ENCODE measurements around the gene STEAP1B. TPM values are rescaled to one million over a fixed set of nuclear protein-coding genes. Genes with fewer than 3 reads are reported as not detected.

Gene STEAP1B
- total and polyA plus RNA-seq, 3 experiments from 2014 or later, result 0.20 TPM; not detected in 2

DNA sequence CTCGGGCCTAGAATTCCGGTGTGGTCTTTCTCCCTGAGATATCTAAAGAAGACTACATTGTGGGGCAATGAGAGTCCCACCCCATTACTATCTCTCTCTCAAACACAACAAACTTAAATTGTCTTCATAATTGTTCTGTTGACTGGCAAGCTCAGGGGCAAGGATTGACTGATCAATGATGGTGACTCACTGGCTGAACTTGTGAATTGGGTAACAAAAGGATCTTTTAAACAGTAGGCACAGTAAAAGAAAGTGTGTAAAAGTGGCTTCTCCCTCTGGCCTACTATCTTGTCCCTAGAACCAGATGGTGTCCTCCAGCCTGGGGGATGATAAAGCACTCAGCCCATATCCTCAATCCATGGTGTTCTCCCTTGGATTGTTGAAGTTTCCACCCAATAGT is 80.0 kb downstream of the STEAP1B start:
- H3K4me3 Mint-ChIP-seq, result no peak overlapping the region
- no peaks in the 10 kb centered on the region for H3K36me3 Mint-ChIP-seq
- DNase-seq, result no peak
- H3K27ac Mint-ChIP-seq, result no peak overlapping the region
- H3K36me3 ChIP-seq (ENCODE audit: insufficient read depth, low read length), result no peaks in the 10 kb centered on the region
- CTCF ChIA-PET, result no interaction called here
- POLR2A ChIA-PET, result no interaction called here
- H3K27me3 Mint-ChIP-seq, result peaks cover 5% of the 10 kb centered on the region in 2 donors
- H3K9me3 Mint-ChIP-seq, result peaks cover 0 to 2% (median 0%) of the 10 kb centered on the region in 5 donors
- no peaks in the 10 kb centered on the region for H3K9me3 ChIP-seq (ENCODE audit: low read length)
- H3K27me3 ChIP-seq (ENCODE audit: insufficient read depth, low read length, poor library complexity, severe bottlenecking), result no peaks in the 10 kb centered on the region
- H3K27ac ChIP-seq (ENCODE audit: low read depth, low read length), result no peak overlapping the region
- H3K4me1 ChIP-seq (ENCODE audit: insufficient read depth, low read length), result no peaks in the 10 kb centered on the region
- H3K4me3 ChIP-seq (ENCODE audit: low read length), result no peak overlapping the region
- H3K4me1 Mint-ChIP-seq, result no peaks in the 10 kb centered on the region

DNA sequence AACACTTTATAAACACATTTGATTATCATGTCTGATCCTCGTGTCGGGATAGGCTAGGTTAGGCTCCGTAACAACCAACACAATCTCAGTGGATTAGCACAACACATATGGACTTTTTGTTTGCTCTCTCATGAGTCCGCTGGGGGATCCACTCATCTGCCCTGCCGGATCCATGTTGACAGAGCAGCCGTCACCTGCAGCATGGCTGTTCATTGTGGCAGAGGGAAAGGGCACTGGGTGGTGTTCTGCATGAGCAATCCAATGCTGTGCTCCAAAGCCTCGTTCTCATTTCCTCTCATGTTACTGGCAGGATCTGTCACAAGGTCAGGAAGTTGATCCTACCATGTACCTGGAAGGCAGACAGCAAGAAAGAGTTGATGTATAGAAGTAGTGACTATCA is 80.5 kb downstream of the STEAP1B start:
- H3K27ac ChIP-seq (ENCODE audit: low read depth, low read length), result no peak overlapping the region
- H3K36me3 ChIP-seq (ENCODE audit: insufficient read depth, low read length), result no peaks in the 10 kb centered on the region
- ChIA-PET POLR2A (no interaction called here), CTCF (no interaction called here)
- no peaks in the 10 kb centered on the region for H3K27me3 ChIP-seq (ENCODE audit: insufficient read depth, low read length, poor library complexity, severe bottlenecking)
- no peak overlapping the region for H3K4me3 Mint-ChIP-seq
- H3K27me3 Mint-ChIP-seq, result peaks cover 5 to 6% of the 10 kb centered on the region in 2 donors
- H3K4me3 ChIP-seq (ENCODE audit: low read length), result no peak overlapping the region
- H3K9me3 ChIP-seq (ENCODE audit: low read length), result no peaks in the 10 kb centered on the region
- H3K4me1 ChIP-seq (ENCODE audit: insufficient read depth, low read length), result no peaks in the 10 kb centered on the region
- no peak overlapping the region for H3K27ac Mint-ChIP-seq
- H3K36me3 Mint-ChIP-seq, result no peaks in the 10 kb centered on the region
- DNase-seq, result no peak
- no peaks in the 10 kb centered on the region for H3K4me1 Mint-ChIP-seq
- H3K9me3 Mint-ChIP-seq, result peaks cover 0 to 2% (median 0%) of the 10 kb centered on the region in 5 donors

DNA sequence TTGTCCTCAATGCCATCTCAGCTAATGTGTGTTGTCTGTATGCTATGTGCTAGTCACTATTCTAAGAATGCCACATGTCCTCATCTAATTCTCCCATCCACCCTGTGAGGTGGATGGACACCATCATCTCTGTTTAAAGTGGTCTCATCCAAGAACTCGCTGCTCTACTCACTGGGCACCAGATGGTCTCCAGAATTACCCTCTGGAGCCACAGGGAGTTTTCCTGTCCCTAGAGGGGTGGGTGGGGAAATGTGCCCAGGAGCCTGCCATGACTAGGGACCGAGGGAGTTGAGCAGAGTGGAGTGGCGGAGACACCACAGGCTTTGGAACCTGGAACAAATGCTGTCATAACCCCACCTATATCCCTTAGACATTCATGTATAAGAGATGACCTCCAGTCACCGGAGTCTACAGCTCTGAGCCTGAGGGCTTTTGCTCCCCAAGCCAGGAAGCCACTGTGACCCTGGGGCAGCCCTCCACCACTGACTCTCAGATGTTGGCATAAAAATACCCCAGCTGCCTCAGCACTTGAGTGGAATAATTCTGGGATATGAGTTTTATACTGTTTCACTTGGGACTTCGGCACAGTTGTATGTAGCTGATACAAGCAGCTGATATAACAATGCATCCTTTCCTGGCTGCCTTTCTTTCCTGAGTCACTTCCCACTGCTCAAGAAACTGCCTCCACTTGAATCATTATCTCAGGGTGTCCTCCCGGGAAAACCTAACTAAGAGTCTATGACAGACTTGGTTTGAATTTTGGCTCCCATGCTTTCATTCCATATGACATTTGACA is 81.5 kb downstream of the STEAP1B start:
- peaks cover 0 to 2% (median 0%) of the 10 kb centered on the region in 5 donors for H3K9me3 Mint-ChIP-seq
- no peaks in the 10 kb centered on the region for H3K36me3 Mint-ChIP-seq
- H3K27ac Mint-ChIP-seq, result peak overlapping the region in 1 of 8 donors; percentile 32
- H3K4me3 ChIP-seq (ENCODE audit: low read length), result no peak overlapping the region
- ChIA-PET CTCF (no interaction called here), POLR2A (no interaction called here)
- H3K4me1 ChIP-seq (ENCODE audit: insufficient read depth, low read length), result no peaks in the 10 kb centered on the region
- H3K4me3 Mint-ChIP-seq, result no peak overlapping the region
- no peaks in the 10 kb centered on the region for H3K4me1 Mint-ChIP-seq
- H3K27me3 ChIP-seq (ENCODE audit: insufficient read depth, low read length, poor library complexity, severe bottlenecking), result no peaks in the 10 kb centered on the region
- H3K27ac ChIP-seq (ENCODE audit: low read depth, low read length), result no peak overlapping the region
- peaks cover 5 to 11% of the 10 kb centered on the region in 2 donors for H3K27me3 Mint-ChIP-seq
- H3K9me3 ChIP-seq (ENCODE audit: low read length), result no peaks in the 10 kb centered on the region
- DNase-seq, result no peak
- no peaks in the 10 kb centered on the region for H3K36me3 ChIP-seq (ENCODE audit: insufficient read depth, low read length)

DNA sequence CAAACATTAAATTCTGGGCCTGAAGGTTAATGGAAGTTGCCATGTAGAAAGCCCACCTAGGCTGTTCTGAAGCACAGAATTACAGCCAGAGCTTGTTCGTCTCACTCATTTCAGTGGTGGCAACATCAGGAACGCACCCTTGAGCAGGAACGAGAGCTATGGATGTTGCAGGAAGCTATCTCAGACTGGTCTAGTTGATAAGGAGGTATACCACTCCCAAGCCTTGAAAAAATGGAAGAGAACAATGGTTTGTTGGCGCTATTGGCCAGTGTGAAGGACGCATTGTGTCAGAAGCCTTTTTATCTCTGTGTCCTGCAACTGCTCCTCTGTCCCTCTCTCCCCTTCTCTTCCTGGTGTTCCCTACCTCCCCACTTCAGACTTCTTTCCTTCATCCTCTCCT is 82.1 kb downstream of the STEAP1B start:
- H3K36me3 ChIP-seq (ENCODE audit: insufficient read depth, low read length), result no peaks in the 10 kb centered on the region
- H3K4me1 ChIP-seq (ENCODE audit: insufficient read depth, low read length), result no peaks in the 10 kb centered on the region
- CTCF ChIA-PET, result no interaction called here
- no peak for DNase-seq
- no peak overlapping the region for H3K27ac ChIP-seq (ENCODE audit: low read depth, low read length)
- no peak overlapping the region for H3K27ac Mint-ChIP-seq
- no peaks in the 10 kb centered on the region for H3K36me3 Mint-ChIP-seq
- no peaks in the 10 kb centered on the region for H3K4me1 Mint-ChIP-seq
- no peaks in the 10 kb centered on the region for H3K27me3 ChIP-seq (ENCODE audit: insufficient read depth, low read length, poor library complexity, severe bottlenecking)
- peaks cover 6 to 11% of the 10 kb centered on the region in 2 donors for H3K27me3 Mint-ChIP-seq
- peaks cover 0 to 2% (median 0%) of the 10 kb centered on the region in 5 donors for H3K9me3 Mint-ChIP-seq
- no peak overlapping the region for H3K4me3 Mint-ChIP-seq
- no peak overlapping the region for H3K4me3 ChIP-seq (ENCODE audit: low read length)
- POLR2A ChIA-PET, result no interaction called here
- H3K9me3 ChIP-seq (ENCODE audit: low read length), result no peaks in the 10 kb centered on the region

DNA sequence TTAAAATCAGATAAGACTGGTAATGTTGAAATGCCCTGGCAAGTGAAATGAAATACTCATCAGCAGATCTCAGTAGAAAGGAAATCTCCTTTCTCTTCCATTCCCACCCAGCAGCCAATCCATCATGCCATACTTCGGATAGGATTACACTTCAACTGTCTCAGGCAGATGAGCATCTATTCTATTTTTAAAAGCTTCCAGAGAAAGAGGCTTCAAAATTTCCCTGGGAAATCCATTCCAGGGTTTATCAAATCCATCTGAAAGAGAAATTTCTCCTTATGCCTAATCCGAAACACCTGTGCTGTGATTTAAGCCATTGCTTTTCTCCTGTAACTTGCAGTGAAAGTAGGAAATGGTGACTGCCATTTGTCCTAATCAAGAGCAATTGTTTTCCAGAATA is 82.6 kb downstream of the STEAP1B start:
- ChIA-PET CTCF (no interaction called here), POLR2A (no interaction called here)
- H3K27me3 Mint-ChIP-seq, result peaks cover 6 to 11% of the 10 kb centered on the region in 2 donors
- Histone ChIP-seq H3K27ac (ENCODE audit: low read depth, low read length) (no peak overlapping the region), H3K36me3 (ENCODE audit: insufficient read depth, low read length) (no peaks in the 10 kb centered on the region), H3K27me3 (ENCODE audit: insufficient read depth, low read length, poor library complexity, severe bottlenecking) (no peaks in the 10 kb centered on the region), H3K4me3 (ENCODE audit: low read length) (no peak overlapping the region), H3K9me3 (ENCODE audit: low read length) (no peaks in the 10 kb centered on the region), H3K4me1 (ENCODE audit: insufficient read depth, low read length) (no peaks in the 10 kb centered on the region)
- no peaks in the 10 kb centered on the region for H3K4me1 Mint-ChIP-seq
- DNase-seq, result no peak
- H3K4me3 Mint-ChIP-seq, result no peak overlapping the region
- peaks cover 0 to 2% (median 0%) of the 10 kb centered on the region in 5 donors for H3K9me3 Mint-ChIP-seq
- H3K36me3 Mint-ChIP-seq, result no peaks in the 10 kb centered on the region
- H3K27ac Mint-ChIP-seq, result no peak overlapping the region

DNA sequence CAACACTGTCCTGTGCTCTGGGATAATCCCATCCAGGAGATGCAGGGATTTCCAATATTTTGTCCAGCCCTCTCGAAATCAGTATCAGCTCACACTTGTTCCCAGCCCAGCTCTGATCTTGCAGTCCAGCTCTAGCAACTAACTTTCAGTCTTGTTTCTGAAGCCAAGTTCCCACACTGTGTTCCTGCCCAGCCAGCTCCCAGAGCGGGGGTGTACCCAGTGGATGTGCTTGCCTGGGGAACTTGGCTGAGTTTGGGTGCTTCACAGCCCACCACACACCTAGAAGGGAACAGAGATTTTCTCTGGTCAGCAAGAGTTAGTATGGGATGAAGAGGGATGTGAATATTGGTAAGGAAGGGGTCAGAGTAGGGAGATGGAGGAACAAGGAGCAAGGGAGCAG is 85.6 kb downstream of the STEAP1B start:
- Mint-ChIP-seq H3K36me3 (no peaks in the 10 kb centered on the region), H3K27ac (no peak overlapping the region), H3K9me3 (no peaks in the 10 kb centered on the region), H3K4me1 (no peaks in the 10 kb centered on the region), H3K4me3 (no peak overlapping the region), H3K27me3 (peaks cover 10 to 11% of the 10 kb centered on the region in 2 donors)
- no peak overlapping the region for H3K4me3 ChIP-seq (ENCODE audit: low read length)
- DNase-seq, result no peak
- no peaks in the 10 kb centered on the region for H3K36me3 ChIP-seq (ENCODE audit: insufficient read depth, low read length)
- H3K4me1 ChIP-seq (ENCODE audit: insufficient read depth, low read length), result no peaks in the 10 kb centered on the region
- H3K27ac ChIP-seq (ENCODE audit: low read depth, low read length), result no peak overlapping the region
- ChIA-PET POLR2A (no interaction called here), CTCF (no interaction called here)
- no peaks in the 10 kb centered on the region for H3K9me3 ChIP-seq (ENCODE audit: low read length)
- H3K27me3 ChIP-seq (ENCODE audit: insufficient read depth, low read length, poor library complexity, severe bottlenecking), result no peaks in the 10 kb centered on the region

DNA sequence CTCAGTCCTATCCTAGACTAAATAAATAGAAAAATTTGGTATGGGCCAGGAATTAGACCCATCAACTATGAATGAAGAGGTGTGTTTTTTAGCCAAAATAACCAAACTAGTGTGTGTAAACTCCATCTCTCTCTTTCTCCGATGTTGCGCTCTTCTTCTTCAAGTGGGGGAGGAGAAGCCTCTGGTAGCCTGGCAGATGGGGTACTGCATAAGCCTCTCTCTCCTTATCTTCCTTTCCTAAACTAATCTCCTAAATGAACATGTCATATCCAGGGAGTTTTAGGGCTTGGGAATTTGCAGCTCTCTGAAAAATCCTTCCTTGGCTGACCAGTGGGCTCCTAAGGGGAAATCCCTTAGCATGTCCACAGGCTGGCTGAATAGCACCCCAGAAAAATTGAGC is 86.8 kb downstream of the STEAP1B start:
- POLR2A ChIA-PET, result no interaction called here
- H3K27ac Mint-ChIP-seq, result peak overlapping the region in 1 of 8 donors; percentile 59
- no peaks in the 10 kb centered on the region for H3K9me3 ChIP-seq (ENCODE audit: low read length)
- no peaks in the 10 kb centered on the region for H3K36me3 Mint-ChIP-seq
- H3K36me3 ChIP-seq (ENCODE audit: insufficient read depth, low read length), result no peaks in the 10 kb centered on the region
- H3K27ac ChIP-seq (ENCODE audit: low read depth, low read length), result no peak overlapping the region
- CTCF ChIA-PET, result no interaction called here
- no peak overlapping the region for H3K4me3 Mint-ChIP-seq
- H3K4me1 ChIP-seq (ENCODE audit: insufficient read depth, low read length), result no peaks in the 10 kb centered on the region
- no peak for DNase-seq
- H3K27me3 ChIP-seq (ENCODE audit: insufficient read depth, low read length, poor library complexity, severe bottlenecking), result no peaks in the 10 kb centered on the region
- no peaks in the 10 kb centered on the region for H3K9me3 Mint-ChIP-seq
- H3K4me1 Mint-ChIP-seq, result no peaks in the 10 kb centered on the region
- H3K27me3 Mint-ChIP-seq, result peaks cover 6% of the 10 kb centered on the region in 2 donors
- no peak overlapping the region for H3K4me3 ChIP-seq (ENCODE audit: low read length)

DNA sequence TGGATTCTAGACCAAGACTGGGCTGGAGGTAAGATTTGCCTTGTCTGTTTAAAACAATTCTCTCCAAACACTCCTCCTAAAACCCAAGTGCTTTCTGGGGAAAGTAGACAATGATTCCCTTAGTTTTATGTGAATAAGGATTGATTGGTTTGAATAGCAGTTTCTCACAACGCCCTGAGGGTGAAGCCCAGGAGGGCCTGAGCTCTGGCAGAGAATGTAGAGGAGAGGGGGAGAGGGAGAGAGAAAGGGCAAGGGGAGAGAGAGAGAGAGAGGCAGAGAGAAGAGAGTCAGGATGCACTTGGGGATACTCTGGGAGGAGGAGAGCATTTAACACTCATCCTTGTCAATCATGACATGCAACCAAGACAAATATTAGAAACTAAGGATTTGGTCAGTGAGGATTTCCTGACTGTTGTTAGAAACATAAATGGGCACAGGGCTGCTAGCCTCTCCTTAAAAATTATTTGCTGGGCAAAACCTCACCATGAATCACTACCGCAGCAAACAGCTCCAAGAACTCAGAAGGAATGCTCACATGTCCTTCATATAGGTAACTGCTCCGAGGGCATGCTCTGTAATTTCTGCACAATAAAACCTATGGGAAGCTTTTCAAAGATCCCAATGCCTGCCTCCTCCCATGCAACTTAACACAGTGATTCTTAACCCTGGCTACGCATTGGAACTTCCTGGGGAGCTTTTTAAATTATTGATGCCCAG is 87.9 kb downstream of the STEAP1B start:
- Histone ChIP-seq H3K9me3 (ENCODE audit: low read length) (no peaks in the 10 kb centered on the region), H3K4me3 (ENCODE audit: low read length) (no peak overlapping the region), H3K27me3 (ENCODE audit: insufficient read depth, low read length, poor library complexity, severe bottlenecking) (no peaks in the 10 kb centered on the region), H3K36me3 (ENCODE audit: insufficient read depth, low read length) (no peaks in the 10 kb centered on the region), H3K4me1 (ENCODE audit: insufficient read depth, low read length) (no peaks in the 10 kb centered on the region), H3K27ac (ENCODE audit: low read depth, low read length) (no peak overlapping the region)
- no peak overlapping the region for H3K27ac Mint-ChIP-seq
- no peak for DNase-seq
- peaks cover 0 to 2% (median 0%) of the 10 kb centered on the region in 5 donors for H3K9me3 Mint-ChIP-seq
- H3K4me1 Mint-ChIP-seq, result no peaks in the 10 kb centered on the region
- H3K27me3 Mint-ChIP-seq, result peaks cover 6% of the 10 kb centered on the region in 2 donors
- CTCF ChIA-PET, result no interaction called here
- POLR2A ChIA-PET, result no interaction called here
- no peak overlapping the region for H3K4me3 Mint-ChIP-seq
- peaks cover 0 to 4% (median 0%) of the 10 kb centered on the region in 3 donors for H3K36me3 Mint-ChIP-seq
